IMR-90 (cell line): ENCODE data around the gene SNAP91. TPM values are rescaled to one million over a fixed set of nuclear protein-coding genes. Genes with fewer than 3 reads are reported as not detected.

Experiments used
- ATAC-seq: fragments of 200-7000 bp; cut with Tn5 transposase; 2 replicates; pipeline ENCODE4 v1.9.1; 2020; ENCODE audit warnings: low read depth, mild to moderate bottlenecking, moderate library complexity
- BruUV-seq: library from RNA; stranded (reverse); fragments of 400-500 nt; replicated peaks from 2 replicates; lab custom pipeline; 2021; lab: Mats Ljungman, UMichigan
- CTCF ChIA-PET: fragments of 300-600 bp; formaldehyde crosslinking; extraction: SDS; loops from one replicate; lab custom pipeline; 2021; ENCODE audit warnings: antibody characterized with exemption; lab: Yijun Ruan, JAX
- POLR2A ChIA-PET: fragments of 300-600 bp; sonication (Branson Sonifier 250); formaldehyde crosslinking; loops from one replicate; lab custom pipeline; 2022; ENCODE audit warnings: antibody characterized with exemption; ENCODE audit not compliant: unreplicated experiment; lab: Charles Lee
- DNase-seq: peaks from one replicate; pipeline ENCODE4 v3.0.0; 2013
- H2AFZ ChIP-seq: replicated peaks from 2 replicates; pipeline ENCODE3; 2013; ENCODE audit warnings: low read length, mild to moderate bottlenecking; ENCODE audit not compliant: poor library complexity
- H2AK5ac ChIP-seq: 2 replicates; pipeline ENCODE4 v1.6.1; 2013; ENCODE audit warnings: low read depth, low read length, inconsistent platforms
- H2AK9ac ChIP-seq: replicated peaks from 2 replicates; pipeline ENCODE3; 2013; ENCODE audit warnings: mild to moderate bottlenecking, low read depth, low read length, moderate library complexity; ENCODE audit not compliant: poor library complexity
- H2BK120ac ChIP-seq: 2 replicates; pipeline ENCODE4 v1.6.1; 2013; ENCODE audit warnings: low read depth, low read length, inconsistent platforms
- H2BK15ac ChIP-seq: 3 replicates; pipeline ENCODE4 v1.6.1; 2013; ENCODE audit warnings: low read depth, low read length, inconsistent platforms
- H2BK20ac ChIP-seq: 2 replicates; pipeline ENCODE4 v1.6.1; 2013; ENCODE audit warnings: low read depth, mild to moderate bottlenecking, inconsistent platforms, low read length, moderate library complexity
- H2BK5ac ChIP-seq: 2 replicates; pipeline ENCODE4 v1.6.1; 2013; ENCODE audit warnings: mild to moderate bottlenecking, low read depth, low read length, inconsistent platforms; ENCODE audit not compliant: poor library complexity, severe bottlenecking
- H3K14ac ChIP-seq: replicated peaks from 2 replicates; pipeline ENCODE4 v1.6.1; 2013; ENCODE audit warnings: low read depth, low read length, inconsistent platforms
- H3K18ac ChIP-seq: 2 replicates; pipeline ENCODE4 v1.6.1; 2013; ENCODE audit warnings: low read depth, low read length, control low read depth
- H3K23ac ChIP-seq: 2 replicates; pipeline ENCODE4 v1.6.1; 2013; ENCODE audit warnings: low read depth, low read length, inconsistent platforms
- H3K27ac ChIP-seq: 2 replicates; pipeline ENCODE4 v1.5.1; 2013; ENCODE audit warnings: mild to moderate bottlenecking, control low read depth, low read length; ENCODE audit not compliant: insufficient read depth
- H3K27me3 ChIP-seq: 2 replicates; pipeline ENCODE4 v1.6.1; 2013; ENCODE audit warnings: low read length; ENCODE audit not compliant: control insufficient read depth, insufficient read depth
- H3K36me3 ChIP-seq: 2 replicates; pipeline ENCODE4 v1.6.1; 2013; ENCODE audit warnings: low read length, mixed read lengths; ENCODE audit not compliant: control insufficient read depth, insufficient read depth
- H3K4ac ChIP-seq: 2 replicates; pipeline ENCODE4 v1.6.1; 2013; ENCODE audit warnings: low read depth, low read length, inconsistent platforms
- H3K4me1 ChIP-seq: 2 replicates; pipeline ENCODE4 v1.6.1; 2013; ENCODE audit warnings: low read length, mixed read lengths; ENCODE audit not compliant: control insufficient read depth, insufficient read depth
- H3K4me2 ChIP-seq: 2 replicates; pipeline ENCODE4 v1.6.1; 2013; ENCODE audit warnings: low read depth, mild to moderate bottlenecking, control low read depth, low read length, moderate library complexity
- H3K4me3 ChIP-seq: 2 replicates; pipeline ENCODE4 v1.5.1; 2013; ENCODE audit warnings: low read depth, mild to moderate bottlenecking, control low read depth, low read length, moderate library complexity; ENCODE audit not compliant: insufficient read depth
- H3K56ac ChIP-seq: 2 replicates; pipeline ENCODE4 v1.6.1; 2013; ENCODE audit warnings: low read length, inconsistent platforms; ENCODE audit not compliant: insufficient read depth; ENCODE audit errors: extremely low read depth
- H3K79me1 ChIP-seq, 2 experiments: 2 replicates each; pipeline ENCODE4 v1.6.1; 2013; ENCODE audit warnings: low read length in 2 of 2, inconsistent platforms in 1 of 2, low read depth in 1 of 2
- H3K9ac ChIP-seq: 2 replicates; pipeline ENCODE4 v1.6.1; 2013; ENCODE audit warnings: low read depth, low read length, control low read depth
- H3K9me1 ChIP-seq: 2 replicates; pipeline ENCODE4 v1.6.1; 2013; ENCODE audit warnings: low read length, inconsistent platforms; ENCODE audit not compliant: insufficient read depth
- H3K9me3 ChIP-seq: 2 replicates; pipeline ENCODE4 v1.6.1; 2013; ENCODE audit warnings: low read length; ENCODE audit not compliant: control insufficient read depth, insufficient read depth
- H4K20me1 ChIP-seq: 2 replicates; pipeline ENCODE4 v1.6.1; 2013; ENCODE audit warnings: low read length, inconsistent platforms; ENCODE audit not compliant: insufficient read depth
- H4K5ac ChIP-seq: 2 replicates; pipeline ENCODE4 v1.6.1; 2013; ENCODE audit warnings: mild to moderate bottlenecking, low read depth, low read length, control low read depth
- H4K8ac ChIP-seq, 2 experiments: 2 replicates each; pipeline ENCODE4 v1.6.1; 2013; ENCODE audit warnings: low read depth in 2 of 2, low read length in 2 of 2, control low read depth in 1 of 2, inconsistent platforms in 1 of 2
- H4K91ac ChIP-seq: 2 replicates; pipeline ENCODE4 v1.6.1; 2013; ENCODE audit warnings: low read depth, low read length, inconsistent platforms; ENCODE audit not compliant: insufficient read depth
- CEBPB ChIP-seq: IDR thresholded peaks from 2 replicates; pipeline ENCODE4 v1.6.1; 2012; ENCODE audit warnings: low read depth, low read length, improper control_type of control experiment
- WGBS, 2 experiments: methylation state at CpG; one replicate each; pipeline versions ENCODE4 v1.1.5 to v1.1.7; 2013; ENCODE audit warnings: missing lambda C conversion rate in 2 of 2; ENCODE audit not compliant: insufficient read length in 1 of 2; ENCODE audit errors: extremely low coverage in 2 of 2; 5-methylcytosine and 5-hydroxymethylcytosine counted together
- dilution Hi-C: fragments of 300-500 bp; cut with HindIII; formaldehyde crosslinking; loops from one replicate; pipeline ENCODE4 v1.14.3; 2018; ENCODE audit warnings: low sequenced_read_pairs; ENCODE audit not compliant: unreplicated experiment
- in situ Hi-C: fragments of 300-500 bp; cut with MboI; formaldehyde crosslinking; loops from 3 replicates; pipeline ENCODE4 v1.14.3; 2019; ENCODE audit warnings: low sequenced_read_pairs, inconsistent platforms, mixed read lengths
- intact Hi-C: fragments of 100-400 bp; cut with micrococcal nuclease; formaldehyde crosslinking; loops from 2 replicates; pipeline ENCODE4 v1.10.0; 2022
- polyA plus RNA-seq, 3 experiments: library from polyadenylated mRNA; depleted of rRNA; stranded (reverse); fragments of >200 nt; gene quantifications; 2 replicates each; pipeline ENCODE4 v1.2.3, GENCODE V29; 2012; ENCODE audit warnings: low replicate concordance in 1 of 3
- total RNA-seq: library from RNA; depleted of rRNA; stranded (reverse); fragments of >200 nt; gene quantifications from 2 replicates; pipeline ENCODE4 v1.2.3, GENCODE V29; 2012
- TF ChIP-seq, protein P1 (sequence below): fragments of 150-350 bp; IDR thresholded peaks from 2 replicates; pipeline ENCODE4 v1.6.1; 2016; ENCODE audit warnings: low read depth, mild to moderate bottlenecking, low read length, moderate library complexity, borderline replicate concordance

The SNAP91 gene
- total and polyA plus RNA-seq, 2 of the 4 experiments (the other 2 are of a cell fraction), result not detected

DNA sequence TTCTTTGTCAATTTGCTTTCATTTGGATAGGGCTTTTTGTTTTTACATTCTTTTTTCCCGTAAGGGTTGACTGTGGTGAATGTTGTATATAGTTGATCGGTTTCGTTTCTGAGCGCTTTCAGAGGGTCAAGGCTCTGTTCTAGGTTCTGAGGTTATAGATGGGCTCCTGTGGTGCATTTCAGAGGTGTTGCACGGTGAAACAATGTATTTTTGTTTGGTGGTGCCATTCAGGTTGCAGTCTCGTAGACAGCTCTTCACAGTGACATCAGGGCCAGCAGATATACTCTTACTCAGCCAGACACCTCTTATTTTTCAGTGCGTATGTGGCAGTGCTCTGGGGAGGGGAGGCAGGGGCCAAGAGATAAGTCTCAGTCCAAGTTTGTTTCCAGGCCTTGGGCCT is 72.1 kb downstream of the SNAP91 start:
- DNase-seq, result no peak
- Histone ChIP-seq H3K14ac (no peak overlapping the region), H4K5ac (no peak overlapping the region), H3K23ac (no peak overlapping the region), H2BK20ac (no peak overlapping the region), H3K9me1 (no peaks in the 10 kb centered on the region), H3K4ac (no peak overlapping the region), H3K18ac (no peak overlapping the region), H2BK120ac (no peak overlapping the region), H3K27me3 (no peaks in the 10 kb centered on the region), H3K4me2 (no peak overlapping the region), H4K8ac (no peak overlapping the region), H2AK9ac (no peak overlapping the region), H3K79me1 (no peaks in the 10 kb centered on the region), H3K56ac (no peak overlapping the region), H4K91ac (no peak overlapping the region), H3K4me3 (no peak overlapping the region), H2BK5ac (no peak overlapping the region), H3K9ac (no peak overlapping the region), H2BK15ac (no peak overlapping the region), H2AK5ac (no peak overlapping the region), H4K20me1 (no peaks in the 10 kb centered on the region), H3K4me1 (no peaks in the 10 kb centered on the region), H3K36me3 (no peaks in the 10 kb centered on the region), H3K27ac (no peak overlapping the region), H3K9me3 (no peaks in the 10 kb centered on the region), H2AFZ (no peak overlapping the region)
- ChIA-PET POLR2A (no interaction called here), CTCF (no interaction called here)
- BruUV-seq, result no TSS peak
- TF ChIP-seq, protein P1, sequence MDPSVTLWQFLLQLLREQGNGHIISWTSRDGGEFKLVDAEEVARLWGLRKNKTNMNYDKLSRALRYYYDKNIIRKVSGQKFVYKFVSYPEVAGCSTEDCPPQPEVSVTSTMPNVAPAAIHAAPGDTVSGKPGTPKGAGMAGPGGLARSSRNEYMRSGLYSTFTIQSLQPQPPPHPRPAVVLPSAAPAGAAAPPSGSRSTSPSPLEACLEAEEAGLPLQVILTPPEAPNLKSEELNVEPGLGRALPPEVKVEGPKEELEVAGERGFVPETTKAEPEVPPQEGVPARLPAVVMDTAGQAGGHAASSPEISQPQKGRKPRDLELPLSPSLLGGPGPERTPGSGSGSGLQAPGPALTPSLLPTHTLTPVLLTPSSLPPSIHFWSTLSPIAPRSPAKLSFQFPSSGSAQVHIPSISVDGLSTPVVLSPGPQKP, result no peak
- no peak for TF ChIP-seq CEBPB
- no peak for ATAC-seq
- dilution Hi-C loops (no loop called here), in situ Hi-C loops (no loop called here), intact Hi-C loops (no loop called here)
- no CpG with 5 or more reads among the region's 7 CpGs for WGBS, 2 experiments
